Measurements from ENCODE around the gene RPIA.
A peak's percentile ranks its signal among the peaks of the same experiment; 100 is the strongest.

Gene RPIA

DNA sequence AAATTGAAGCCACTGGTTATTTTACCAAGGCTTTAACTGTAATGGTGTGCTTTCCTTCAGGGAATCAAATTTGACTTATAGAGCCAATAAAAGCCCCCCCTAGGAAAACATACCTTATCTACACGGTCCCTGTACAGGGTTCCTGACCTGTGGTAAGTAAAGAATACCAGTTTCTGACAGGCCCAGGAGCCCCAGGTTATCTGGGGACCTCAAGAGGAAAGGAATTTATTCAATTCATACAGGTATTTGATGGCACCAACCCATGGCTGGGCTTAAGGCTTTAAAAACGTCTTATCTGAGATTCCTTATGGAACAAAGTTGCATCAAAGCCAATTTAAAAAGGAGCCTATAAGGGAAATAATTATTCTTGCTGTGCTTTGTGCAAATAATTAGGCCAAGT, 7.0 kb upstream of the RPIA start:
- no peak for DNase-seq (ENCODE audit: low read depth)

DNA sequence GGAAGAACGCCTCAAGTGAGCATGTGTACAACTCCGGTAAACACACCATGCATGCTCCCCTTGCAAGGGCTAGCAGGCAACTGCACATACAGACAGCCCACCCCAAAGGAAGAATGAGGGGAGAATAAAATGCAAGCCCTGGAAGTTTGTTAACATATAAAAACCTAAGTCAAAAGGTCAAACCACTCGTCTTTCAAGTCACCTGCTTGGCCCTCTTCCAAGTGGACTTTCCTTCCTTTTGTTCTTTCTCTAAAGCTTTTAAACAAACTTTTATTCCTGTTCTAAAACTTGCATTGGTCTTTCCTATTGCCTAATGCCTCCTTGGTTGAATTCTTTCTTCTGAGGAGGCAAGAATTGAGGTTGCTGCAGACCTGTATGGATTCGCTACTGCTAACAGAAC, 5.2 kb upstream of the RPIA start:
- DNase-seq (ENCODE audit: low read depth): no peak

DNA sequence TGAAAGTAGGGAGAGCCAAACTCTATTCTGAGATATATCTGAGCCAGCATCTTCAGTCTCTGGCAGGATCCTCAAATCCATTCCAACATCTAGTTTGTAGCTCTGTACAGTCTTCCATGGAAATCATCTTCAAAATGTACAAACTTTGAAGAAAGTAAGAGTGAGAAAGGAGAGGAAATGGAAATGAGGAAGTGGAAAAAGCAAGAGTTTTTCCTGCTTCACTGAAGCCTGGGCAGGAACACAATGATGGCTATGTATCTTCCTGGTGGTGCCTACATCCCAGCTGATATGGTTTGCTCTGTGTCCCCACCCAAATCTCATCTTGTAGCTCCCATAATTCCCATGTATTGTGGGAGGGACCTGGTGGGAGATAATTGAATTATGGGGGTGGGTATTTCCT, 4.1 kb upstream of the RPIA start:
- DNase-seq (ENCODE audit: low read depth): no peak

GRCh38 chr2:88690591-88691338, 708 bp upstream of the RPIA start:
- DNase-seq (ENCODE audit: low read depth): peak; percentile 33

DNA sequence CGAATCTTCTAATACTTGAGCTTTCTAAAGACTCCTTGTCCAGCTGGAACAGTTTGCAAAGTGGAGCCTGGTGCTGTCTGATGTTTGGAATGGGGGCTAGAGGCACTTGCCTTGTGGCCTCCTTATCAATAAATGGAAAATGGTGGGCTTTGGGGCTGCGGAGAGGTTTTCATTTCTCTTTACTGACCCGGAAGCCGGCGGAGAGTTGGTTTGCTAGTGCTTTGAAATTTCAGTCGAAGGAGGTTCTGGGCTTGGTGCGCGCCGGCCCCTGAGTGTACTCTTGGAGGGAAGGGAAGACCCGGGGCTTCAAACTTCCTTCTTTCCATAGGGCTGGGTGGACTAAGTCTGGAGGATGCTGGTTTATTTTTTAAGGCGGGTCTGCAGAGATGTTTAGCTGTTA, 714 bp downstream of the RPIA start:
- DNase-seq (ENCODE audit: low read depth): peak; percentile 25

DNA sequence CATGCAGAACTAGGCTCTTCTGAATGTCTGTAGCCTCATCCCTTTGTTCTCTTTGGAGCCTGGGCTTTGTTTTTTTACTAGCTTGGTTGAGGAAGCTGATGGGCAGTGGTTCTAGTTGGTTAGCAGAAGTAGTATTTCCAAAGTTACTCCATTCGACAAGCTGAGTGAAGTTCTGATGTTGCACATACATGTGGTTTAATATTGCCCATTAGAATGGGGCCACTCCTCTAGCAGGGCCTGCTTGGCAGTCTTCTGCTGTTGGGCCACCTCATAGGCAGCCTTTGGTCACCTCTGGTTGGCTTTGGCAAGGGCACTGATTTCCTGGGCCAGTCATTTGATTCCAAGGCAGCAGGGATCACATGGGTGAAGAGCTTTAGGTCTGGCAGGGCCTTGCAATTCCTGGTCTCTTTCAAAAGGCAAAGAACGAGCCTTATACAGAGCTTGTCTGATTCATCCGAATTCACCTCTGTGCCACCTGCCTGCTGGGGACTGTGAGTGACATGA, 2.5 kb downstream of the RPIA start:
- no peak for DNase-seq (ENCODE audit: low read depth)

- no peak for DNase-seq (ENCODE audit: low read depth)
Observed at GRCh38 chr2:88696611-88697010, 5.1 kb downstream of the RPIA start.

- no peak for DNase-seq (ENCODE audit: low read depth)
Observed at GRCh38 chr2:88697370-88698026, 6.0 kb downstream of the RPIA start.

- no peak for DNase-seq (ENCODE audit: low read depth)
Observed at GRCh38 chr2:88698027-88698413, 6.5 kb downstream of the RPIA start.

- no peak for DNase-seq (ENCODE audit: low read depth)
Observed at GRCh38 chr2:88698498-88699233, 7.2 kb downstream of the RPIA start.

GRCh38 chr2:88707003-88707402, 15.5 kb downstream of the RPIA start:
- no peak for DNase-seq (ENCODE audit: low read depth)

DNA sequence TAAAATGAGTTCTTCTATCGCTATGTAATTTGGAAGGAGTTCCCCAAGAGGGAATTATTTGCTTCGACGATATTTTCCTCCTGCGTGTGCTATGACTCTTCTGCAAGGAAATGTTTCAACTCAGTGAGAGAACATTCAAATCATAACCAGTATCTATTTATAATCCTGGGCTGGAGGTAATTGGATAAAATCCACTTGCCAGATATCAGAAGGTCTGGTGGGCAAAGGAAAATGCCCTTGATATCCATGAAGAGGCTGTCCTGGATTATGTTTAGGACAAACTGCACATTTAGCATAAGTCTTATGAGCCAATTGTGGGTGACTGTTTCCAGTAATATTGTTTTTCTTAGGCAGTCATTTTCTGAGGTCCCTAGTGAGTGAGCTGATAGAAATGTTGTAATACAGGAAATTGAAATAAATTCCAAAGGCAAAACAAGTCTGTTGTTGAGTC, 17.7 kb downstream of the RPIA start:
- no peak for DNase-seq (ENCODE audit: low read depth)

- no peak for DNase-seq (ENCODE audit: low read depth)
Observed at GRCh38 chr2:88711289-88711688, 19.8 kb downstream of the RPIA start.

DNA sequence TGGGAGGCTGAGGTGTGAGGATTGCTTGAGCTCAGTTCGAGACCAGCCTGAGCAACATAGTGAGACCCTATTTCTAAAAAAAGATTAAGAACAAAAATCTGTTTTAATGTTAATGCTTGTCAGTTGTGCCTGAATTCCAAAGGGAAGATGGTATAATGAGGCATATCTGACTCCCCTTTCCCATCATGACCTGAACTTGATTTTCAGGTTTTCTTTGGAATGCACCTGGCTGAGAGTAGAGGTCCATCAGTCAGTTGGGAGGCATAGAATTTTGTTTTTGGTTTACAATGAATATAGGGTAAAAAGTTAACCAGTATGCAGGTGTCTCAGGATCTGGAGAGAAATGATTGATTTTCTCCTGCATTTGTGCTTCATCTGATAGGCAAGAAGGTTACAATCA, 20.4 kb downstream of the RPIA start:
- no peak for DNase-seq (ENCODE audit: low read depth)

DNA sequence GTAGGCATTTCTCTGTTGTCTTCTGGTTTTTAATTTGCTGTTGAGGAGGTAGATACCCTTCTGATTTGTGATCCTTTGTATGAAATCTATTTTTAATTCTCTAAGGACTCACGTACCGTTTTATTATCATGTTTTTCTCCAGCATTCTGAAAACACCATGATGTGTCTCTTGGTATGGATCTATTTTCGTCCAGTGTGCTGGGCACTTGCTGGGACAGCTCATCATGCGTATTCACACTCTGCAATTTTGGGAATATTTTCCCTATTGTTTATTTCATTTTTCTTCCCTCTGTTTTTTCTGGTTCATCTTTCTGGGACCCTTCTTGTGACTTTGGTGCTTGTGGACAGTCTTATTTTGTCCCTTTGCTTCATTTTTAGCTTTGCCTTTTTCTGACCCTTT, 21.9 kb downstream of the RPIA start:
- no peak for DNase-seq (ENCODE audit: low read depth)

DNA sequence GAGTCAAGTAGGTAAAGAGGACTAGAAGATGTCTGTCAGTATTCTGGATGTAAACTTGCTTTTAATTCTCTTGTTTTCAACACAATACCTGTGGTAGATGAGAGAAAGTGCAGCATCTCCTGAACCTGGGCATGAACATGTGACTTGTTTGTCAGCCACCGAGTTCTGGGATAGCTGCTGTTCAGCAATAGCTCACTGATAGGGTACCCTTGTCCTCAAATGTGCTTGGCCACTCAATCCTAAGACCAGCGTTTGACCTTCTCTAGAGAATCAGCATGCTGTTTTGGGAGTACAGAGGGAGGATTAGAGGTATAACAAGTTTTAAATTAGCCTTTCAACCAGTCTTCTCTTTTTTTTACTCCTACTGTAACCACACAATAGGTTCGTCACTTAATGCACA, 23.2 kb downstream of the RPIA start:
- DNase-seq (ENCODE audit: low read depth): no peak

DNA sequence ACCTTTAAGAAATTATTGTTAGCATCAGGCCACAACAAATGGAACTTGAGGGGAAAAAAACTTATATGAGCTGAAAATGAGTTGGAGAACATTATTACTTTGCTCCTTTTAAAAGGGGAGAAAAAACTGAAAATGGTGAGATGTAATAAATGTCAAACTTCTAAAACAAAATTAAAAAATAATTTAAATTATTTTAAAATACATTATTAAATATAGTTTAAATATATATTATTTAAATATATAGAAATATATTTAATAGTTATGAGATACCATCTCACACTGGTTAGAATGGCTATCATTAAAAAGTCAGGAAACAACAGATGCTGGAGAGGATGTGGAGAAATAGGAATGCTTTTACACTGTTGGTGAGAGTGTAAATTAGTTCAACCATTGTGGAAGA, 28.9 kb downstream of the RPIA start:
- no peak for DNase-seq (ENCODE audit: low read depth)

DNA sequence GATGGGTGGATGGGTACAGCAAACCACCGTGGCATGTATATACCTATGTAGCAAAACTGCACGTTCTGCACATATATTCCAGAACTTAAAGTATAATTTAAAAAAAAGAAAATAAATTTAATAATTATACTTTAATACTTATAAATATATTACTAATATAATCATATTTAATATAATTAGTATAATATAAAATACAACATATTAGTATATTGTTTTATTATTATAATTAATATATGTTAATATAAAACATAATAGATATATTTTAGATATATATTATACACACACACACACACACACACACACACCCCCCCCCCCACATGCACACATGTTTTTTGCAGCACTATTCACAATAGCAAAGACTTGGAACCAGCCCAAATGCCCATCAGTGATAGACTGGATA, 29.8 kb downstream of the RPIA start:
- no peak for DNase-seq (ENCODE audit: low read depth)

DNA sequence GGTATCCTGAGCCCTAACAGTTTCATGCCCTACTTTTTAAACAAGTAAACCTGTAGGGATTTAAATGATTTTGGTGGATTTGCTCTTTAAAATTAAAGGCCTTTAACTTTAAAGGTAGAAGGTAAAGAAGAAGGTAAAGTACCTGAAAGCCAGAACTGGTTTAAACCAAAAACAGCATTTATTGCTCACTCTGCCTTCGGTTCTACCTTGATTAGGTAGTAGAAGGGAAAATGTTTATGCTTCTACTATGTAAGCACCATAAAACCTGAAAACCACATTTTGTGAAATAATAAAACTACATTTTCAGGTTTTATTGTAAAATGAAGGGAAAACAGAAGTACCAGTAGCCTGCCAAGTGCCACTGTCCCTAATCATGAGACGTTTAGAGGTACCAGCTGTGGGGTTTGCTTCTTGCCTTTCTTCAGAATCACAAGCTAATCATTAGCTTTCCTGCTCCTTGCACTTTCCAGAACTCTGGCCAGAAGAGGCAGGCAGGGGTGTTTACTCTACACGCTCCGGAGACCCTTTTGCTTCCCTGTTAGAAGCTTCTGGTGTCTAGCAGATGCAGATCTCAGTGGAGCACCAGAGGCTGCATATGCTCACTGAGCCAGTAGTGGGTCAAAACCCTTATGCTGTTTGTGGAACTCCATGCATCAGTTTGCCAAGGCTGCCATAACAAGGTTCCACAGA, 33.3 kb downstream of the RPIA start:
- DNase-seq (ENCODE audit: low read depth): no peak

- no peak for DNase-seq (ENCODE audit: low read depth)
Observed at GRCh38 chr2:88729061-88729745, 37.7 kb downstream of the RPIA start.

GRCh38 chr2:88733155-88733902, 41.9 kb downstream of the RPIA start:
- no peak for DNase-seq (ENCODE audit: low read depth)

All from activated T-cell treated with anti-CD3 and anti-CD28 coated beads for 24 hours (primary cell).